IPS DF 19.7 (cell line): Measurements from ENCODE around the gene FZD8.

Experiments used
- DNase-seq: peaks from one replicate; pipeline ENCODE4 v3.0.0-alpha.2; 2013; ENCODE audit warnings: low read depth, low spot score

The FZD8 gene

DNA sequence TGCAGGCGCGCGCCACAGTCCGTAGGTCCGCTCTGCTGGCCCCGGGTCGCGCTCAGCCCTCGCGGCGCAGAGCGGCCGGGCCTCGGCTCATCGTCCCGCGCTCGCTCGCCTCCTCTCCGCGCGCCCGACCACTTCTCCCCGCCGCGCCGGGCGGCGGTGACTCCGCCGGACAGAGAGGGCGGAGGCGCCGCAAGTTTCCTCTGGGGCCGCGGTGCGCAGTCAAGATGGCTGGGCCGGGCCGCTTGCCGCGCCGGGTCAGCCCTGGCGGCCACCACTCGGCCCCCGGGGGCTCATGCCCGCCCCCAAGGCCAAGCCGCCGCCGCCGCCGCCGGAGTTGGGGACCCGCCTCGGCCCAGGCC, 441 bp downstream of the FZD8 start:
- no peak for DNase-seq

- no peak for DNase-seq
Observed at GRCh38 chr10:35640951-35641675, 983 bp downstream of the FZD8 start.

DNA sequence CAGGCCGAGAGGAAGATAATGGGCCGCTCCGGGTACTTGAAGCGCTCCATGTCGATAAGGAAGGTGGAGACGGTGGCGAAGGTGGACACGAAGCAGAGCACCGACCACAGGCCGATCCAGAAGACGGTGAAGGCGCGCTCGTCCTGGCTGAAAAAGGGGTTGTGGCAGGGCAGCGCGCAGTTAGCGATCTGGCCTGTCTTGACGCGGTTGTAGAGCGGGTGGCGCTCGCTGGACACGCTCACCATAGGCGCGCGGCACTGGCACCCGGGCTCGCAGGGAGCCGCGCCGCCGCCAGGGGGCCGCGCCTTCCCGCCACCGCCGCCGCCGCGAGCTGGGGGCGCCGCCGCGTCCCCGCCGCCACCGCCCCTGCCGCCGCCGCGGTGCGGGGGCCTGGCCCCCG, 1.6 kb downstream of the FZD8 start:
- DNase-seq, result no peak

DNA sequence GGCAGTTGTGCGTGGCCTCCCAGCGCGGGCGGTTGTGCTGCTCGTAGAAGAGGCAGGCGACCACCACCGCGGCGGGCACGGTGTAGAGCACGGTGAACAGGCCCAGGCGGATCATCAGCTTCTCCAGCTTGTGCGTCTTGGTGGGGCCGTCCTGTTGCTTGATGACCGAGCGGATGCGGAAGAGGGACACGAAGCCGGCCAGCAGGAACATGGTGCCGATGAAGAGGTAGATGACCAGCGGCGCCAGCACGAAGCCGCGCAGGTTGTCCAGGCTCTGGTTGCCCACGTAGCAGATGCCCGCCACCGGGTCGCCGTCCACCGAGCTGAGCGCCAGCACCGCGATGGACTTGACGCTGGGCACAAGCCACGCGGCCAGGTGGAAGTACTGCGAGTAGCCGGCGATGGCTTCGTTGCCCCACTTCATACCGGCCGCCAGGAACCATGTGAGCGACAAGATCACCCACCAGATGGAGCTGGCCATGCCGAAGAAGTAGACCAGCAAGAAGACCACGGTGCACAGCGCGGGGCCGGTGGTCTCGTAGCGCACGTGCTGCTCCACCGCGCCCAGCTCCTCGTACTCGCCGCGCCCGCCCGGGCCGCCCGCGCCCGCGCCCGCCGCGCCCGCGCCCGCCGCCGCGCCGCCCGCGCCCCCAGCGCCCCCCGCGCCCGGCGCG, 2.2 kb downstream of the FZD8 start:
- DNase-seq, result no peak

- DNase-seq, result no peak
Observed at GRCh38 chr10:35639021-35639727, 2.9 kb downstream of the FZD8 start.

DNA sequence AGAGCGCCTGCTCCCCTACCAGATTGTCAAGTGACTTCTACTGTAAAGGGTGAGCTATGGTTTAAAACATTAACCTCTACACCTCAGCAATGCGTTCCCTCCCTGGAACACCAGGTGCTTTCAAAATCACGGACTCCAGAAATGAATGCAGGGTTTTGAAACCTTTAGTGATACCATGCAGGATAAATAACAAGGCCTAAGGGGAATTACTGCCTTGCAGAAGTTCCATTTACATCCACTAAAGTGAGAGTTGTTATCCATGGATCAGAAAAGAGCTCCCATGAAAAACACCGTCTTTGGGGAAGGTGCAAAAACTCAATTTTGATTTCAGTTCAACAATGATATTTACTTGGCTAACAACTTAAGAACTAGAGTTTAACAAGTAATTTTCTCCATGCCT, 4.0 kb downstream of the FZD8 start:
- DNase-seq, result no peak

DNA sequence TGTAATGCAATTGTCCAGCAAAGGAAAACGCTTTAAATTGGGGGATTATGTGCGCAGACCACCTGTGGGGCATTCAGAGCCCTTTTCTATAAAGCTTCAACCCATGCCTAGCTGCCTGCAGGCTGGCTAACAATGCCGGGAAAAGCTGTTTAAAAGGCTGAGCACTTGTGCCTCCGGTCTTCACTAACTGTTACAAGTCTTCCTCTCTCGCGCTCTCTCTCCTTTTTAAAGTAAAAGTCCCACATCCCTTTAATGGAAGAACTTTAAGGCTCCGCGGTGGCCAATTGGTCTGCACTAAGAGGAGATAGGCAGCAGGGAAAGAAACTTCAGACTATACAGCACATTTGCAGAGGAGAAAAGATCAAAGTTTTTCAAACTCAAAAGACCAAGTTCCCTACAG, 4.6 kb downstream of the FZD8 start:
- no peak for DNase-seq

DNA sequence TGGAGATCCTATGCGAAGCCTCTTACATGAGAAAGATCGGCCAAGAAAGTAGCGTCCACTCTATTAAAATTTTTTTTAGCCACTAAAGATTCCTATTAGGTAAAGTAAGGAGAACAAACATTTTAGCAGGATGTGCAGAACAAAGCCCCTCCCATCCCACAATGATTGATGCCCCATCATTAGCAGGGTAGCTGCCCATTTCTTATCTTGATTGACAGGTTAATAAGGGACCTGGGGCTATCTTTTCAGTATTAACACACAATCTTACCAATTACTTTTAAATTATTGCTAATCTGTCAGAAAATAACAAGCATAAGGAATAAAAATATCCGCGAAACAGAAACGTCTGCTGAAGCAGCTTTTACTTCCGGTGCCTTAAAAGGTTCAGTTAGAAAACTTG, 5.1 kb downstream of the FZD8 start:
- no peak for DNase-seq

GRCh38 chr10:35635576-35635975, 6.5 kb downstream of the FZD8 start:
- DNase-seq, result no peak

- no peak for DNase-seq
Observed at GRCh38 chr10:35633006-35633980, 8.8 kb downstream of the FZD8 start.

DNA sequence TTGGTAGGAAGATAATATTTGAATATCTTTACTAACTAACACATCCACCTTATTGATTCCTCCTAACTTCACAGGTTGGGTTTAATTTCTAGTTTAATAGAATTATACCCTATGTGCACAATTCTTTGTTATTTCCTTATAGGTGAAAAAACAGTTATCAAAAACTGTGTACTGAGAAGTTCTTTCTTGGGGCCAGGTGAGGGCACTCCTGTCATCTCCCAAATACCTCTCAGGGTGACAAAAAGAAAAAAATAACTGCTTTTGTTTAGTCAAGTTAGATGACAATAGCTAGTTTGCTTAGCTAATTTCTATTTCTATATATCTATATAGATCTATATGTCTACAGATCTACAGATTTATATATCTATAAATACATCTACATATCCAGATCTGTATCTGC, 10.1 kb downstream of the FZD8 start:
- no peak for DNase-seq

DNA sequence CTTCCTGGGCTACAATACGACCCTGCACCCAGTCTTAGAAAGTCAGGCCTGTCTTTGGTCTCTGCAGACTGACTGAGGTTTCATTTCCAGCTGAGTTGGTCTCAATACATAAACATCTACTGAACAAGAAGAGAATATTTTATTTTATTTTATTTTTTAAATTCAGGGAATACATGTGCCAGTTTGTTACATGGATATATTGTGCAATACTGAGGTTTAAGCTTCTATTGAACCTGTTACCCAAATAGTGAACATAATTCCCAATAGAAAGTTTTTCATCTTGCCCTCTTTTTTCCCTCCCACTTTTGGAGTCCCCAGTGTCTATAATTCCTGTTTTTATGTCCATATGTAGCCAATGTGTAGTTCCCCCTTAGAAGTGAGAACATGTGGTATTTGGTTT, 10.7 kb downstream of the FZD8 start:
- no peak for DNase-seq

- no peak for DNase-seq
Observed at GRCh38 chr10:35626971-35627507, 15.1 kb downstream of the FZD8 start.

DNA sequence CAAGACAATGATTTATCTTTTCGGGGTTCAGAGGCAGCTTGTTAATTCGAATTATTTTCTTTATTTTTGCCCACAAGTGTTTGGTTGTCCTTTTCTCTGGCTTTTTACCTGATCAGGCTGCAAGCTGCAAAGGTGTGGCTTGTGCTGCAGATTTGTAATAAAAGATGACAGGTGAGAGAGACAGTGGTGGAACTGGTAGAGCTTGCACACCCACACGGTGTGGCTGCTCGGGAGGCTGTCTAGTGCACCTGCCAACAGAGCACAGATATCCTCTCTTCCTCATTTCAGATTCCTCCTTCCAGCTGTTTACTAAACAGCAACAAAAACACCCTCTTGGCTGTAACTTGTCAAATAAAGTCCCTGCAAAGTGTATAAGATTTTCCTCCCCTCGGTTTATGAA, 27.8 kb downstream of the FZD8 start:
- no peak for DNase-seq

DNA sequence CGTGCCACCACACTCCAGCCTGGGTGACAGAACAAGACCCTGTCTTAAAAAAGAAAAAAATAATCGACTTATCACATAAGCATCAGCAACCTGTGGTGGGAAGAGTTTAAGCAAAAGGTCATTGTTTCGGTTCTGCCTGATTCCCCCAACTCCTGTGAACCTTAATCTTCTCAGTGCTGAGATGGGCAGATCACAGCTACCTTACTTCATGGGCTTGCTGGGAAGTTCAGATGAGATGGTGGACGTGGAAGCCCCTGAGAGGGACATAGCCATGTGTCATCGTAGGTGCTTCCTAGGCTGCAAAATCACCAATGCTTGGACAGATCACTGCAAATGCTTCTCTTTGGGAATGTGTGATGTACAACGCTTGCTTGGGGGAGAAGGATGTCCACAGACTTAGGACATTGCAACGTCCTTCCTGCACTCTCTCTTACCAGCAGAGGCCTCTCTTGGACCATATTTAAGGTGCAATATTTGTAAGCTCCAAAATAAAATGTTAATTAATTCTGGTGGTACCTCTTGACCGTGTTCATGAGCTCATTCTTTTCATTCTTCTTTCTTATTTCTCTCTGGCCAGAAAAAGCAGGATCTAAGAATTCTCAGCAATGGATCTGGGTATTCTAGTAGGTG, 28.4 kb downstream of the FZD8 start:
- no peak for DNase-seq

DNA sequence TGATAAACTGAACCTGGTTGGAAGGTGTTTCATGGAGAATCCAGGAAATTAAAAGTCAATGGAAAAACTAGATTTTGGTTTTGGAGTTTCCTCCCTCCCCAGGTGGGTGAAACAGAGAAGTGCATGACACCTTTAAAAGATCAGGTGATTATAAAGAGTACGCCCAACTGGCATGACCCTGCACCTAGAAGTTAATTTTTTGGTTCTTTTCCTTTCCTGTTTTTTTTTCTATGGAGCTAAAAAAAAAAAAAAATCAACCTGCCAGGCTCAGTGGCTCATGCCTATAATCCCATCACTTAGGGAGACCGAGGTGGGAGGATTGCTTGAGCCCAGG, 29.0 kb downstream of the FZD8 start:
- no peak for DNase-seq

GRCh38 chr10:35612385-35613106, 29.6 kb downstream of the FZD8 start:
- no peak for DNase-seq

DNA sequence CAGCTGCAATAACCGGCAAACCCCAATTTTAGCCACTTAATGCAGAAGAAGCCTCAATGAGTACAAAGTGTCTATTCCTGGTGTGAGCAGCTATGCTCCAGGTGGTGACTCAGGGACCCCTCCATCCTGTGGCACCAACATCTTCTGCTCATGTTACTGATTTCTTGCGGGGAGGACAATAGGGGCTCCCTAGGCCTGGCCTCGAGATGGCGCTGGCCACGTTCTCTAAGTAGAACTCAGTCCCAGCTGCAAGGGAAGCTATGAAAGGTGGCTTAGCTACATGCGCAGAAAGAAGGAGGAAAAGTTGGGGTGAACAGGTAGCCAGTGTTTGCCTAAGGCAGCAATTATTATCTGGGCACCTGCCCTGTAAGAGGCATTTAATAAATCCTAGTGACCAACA, 30.3 kb downstream of the FZD8 start:
- no peak for DNase-seq

DNA sequence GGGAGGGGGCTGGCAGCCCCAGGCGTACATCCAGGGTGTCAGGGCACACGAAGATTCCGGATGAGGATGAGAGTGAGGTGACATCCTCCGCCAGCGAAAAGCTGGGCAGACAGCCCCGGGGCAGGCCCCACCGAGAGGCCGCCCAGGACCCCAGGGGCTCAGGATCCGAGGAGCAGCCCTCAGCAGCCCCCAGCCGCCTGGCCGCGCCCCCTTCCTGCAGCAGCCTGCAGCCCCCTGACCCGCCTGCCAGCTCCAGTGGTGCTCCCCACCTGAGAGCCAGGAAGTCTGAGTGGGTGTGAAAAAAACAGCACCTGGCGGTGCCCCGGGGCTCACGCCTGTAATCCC, 33.8 kb downstream of the FZD8 start:
- DNase-seq, result no peak

DNA sequence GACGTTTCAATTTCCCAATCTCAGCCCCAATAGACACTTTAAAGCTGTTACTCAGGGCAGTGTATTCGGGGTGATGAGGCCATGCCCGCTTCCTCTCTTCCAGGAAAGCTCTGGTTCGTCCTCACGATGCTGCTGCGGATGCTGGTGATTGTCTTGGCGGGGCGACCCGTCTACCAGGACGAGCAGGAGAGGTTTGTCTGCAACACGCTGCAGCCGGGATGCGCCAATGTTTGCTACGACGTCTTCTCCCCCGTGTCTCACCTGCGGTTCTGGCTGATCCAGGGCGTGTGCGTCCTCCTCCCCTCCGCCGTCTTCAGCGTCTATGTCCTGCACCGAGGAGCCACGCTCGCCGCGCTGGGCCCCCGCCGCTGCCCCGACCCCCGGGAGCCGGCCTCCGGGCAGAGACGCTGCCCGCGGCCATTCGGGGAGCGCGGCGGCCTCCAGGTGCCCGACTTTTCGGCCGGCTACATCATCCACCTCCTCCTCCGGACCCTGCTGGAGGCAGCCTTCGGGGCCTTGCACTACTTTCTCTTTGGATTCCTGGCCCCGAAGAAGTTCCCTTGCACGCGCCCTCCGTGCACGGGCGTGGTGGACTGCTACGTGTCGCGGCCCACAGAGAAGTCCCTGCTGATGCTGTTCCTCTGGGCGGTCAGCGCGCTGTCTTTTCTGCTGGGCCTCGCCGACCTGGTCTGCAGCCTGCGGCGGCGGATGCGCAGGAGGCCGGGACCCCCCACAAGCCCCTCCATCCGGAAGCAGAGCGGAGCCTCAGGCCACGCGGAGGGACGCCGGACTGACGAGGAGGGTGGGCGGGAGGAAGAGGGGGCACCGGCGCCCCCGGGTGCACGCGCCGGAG, 34.4 kb downstream of the FZD8 start:
- no peak for DNase-seq
